SU-DHL-6 (cell line): Measurements from ENCODE around the gene SFT2D3.

Experiments used
- H2AFZ ChIP-seq: fragments of 200-600 bp; sonication (generic); 2 replicates; pipeline ENCODE4 v1.6.1; 2014; ENCODE audit warnings: low read depth, mild to moderate bottlenecking, moderate library complexity, mixed read lengths, antibody characterized with exemption, low read length; ENCODE audit not compliant: severe bottlenecking
- H3F3A ChIP-seq: fragments of 200-600 bp; shearing (Covaris generic); 2 replicates; pipeline ENCODE4 v1.6.0; 2016; ENCODE audit warnings: antibody characterized with exemption, mild to moderate bottlenecking; ENCODE audit not compliant: insufficient read depth
- H3K27ac ChIP-seq: fragments of 200-600 bp; sonication (generic); 2 replicates; pipeline ENCODE4 v1.5.1; 2016; ENCODE audit warnings: low read depth, mild to moderate bottlenecking, low read length, moderate library complexity, mixed read lengths
- H3K27me3 ChIP-seq: fragments of 200-600 bp; sonication (generic), shearing (Covaris generic); 2 replicates; pipeline ENCODE4 v1.6.0; 2014; ENCODE audit warnings: mild to moderate bottlenecking, low read length
- H3K36me3 ChIP-seq: fragments of 200-600 bp; sonication (generic); 2 replicates; pipeline ENCODE4 v1.6.1; 2014; ENCODE audit warnings: mild to moderate bottlenecking, low read length, mixed read lengths
- H3K4me2 ChIP-seq: fragments of 300-600, 200-600 bp; shearing (Covaris generic), sonication (generic); 2 replicates; pipeline ENCODE4 v1.6.0; 2014; ENCODE audit warnings: low read length, low read depth, mild to moderate bottlenecking; ENCODE audit not compliant: poor library complexity, severe bottlenecking
- H3K4me3 ChIP-seq: fragments of 200-600 bp; sonication (generic); 2 replicates; pipeline ENCODE4 v1.5.1; 2014; ENCODE audit warnings: antibody characterized with exemption, low read length, mild to moderate bottlenecking, mixed read lengths; ENCODE audit not compliant: insufficient read depth, poor library complexity, severe bottlenecking
- H3K79me2 ChIP-seq: fragments of 200-600 bp; sonication (generic); 2 replicates; pipeline ENCODE4 v1.6.1; 2014; ENCODE audit warnings: mild to moderate bottlenecking, low read length, moderate library complexity; ENCODE audit not compliant: insufficient read depth
- H3K9ac ChIP-seq: fragments of 200-600 bp; sonication (generic); 2 replicates; pipeline ENCODE4 v1.7.0; 2014; ENCODE audit warnings: mild to moderate bottlenecking, low read length
- H3K9me2 ChIP-seq: fragments of 200-600 bp; sonication (generic); replicated peaks from 2 replicates; pipeline ENCODE4 v1.6.1; 2014; ENCODE audit warnings: low read length; ENCODE audit not compliant: insufficient read depth
- H3K9me3 ChIP-seq: fragments of 200-600 bp; sonication (generic); 2 replicates; pipeline ENCODE4 v1.6.1; 2014; ENCODE audit warnings: low read length, mixed read lengths; ENCODE audit not compliant: insufficient read depth
- H4K20me1 ChIP-seq: fragments of 200-600 bp; sonication (generic); 2 replicates; pipeline ENCODE4 v1.6.1; 2014; ENCODE audit warnings: low read depth, mild to moderate bottlenecking, antibody characterized with exemption, low read length, moderate library complexity, mixed read lengths
- EZH2phosphoT487 ChIP-seq: fragments of 200-600 bp; sonication (generic), shearing (Covaris generic); conservative IDR thresholded peaks from 2 replicates; pipeline ENCODE4 v1.6.1; 2018; ENCODE audit warnings: mild to moderate bottlenecking, antibody characterized with exemption, low read length, moderate library complexity, mixed read lengths
- TF ChIP-seq, protein P1 (sequence below): fragments of 200-600 bp; sonication (generic); IDR thresholded peaks from one replicate; pipeline ENCODE4 v1.5.1; 2017; ENCODE audit warnings: antibody characterized with exemption, mild to moderate bottlenecking, low read length, moderate library complexity; ENCODE audit not compliant: insufficient read depth, poor library complexity, severe bottlenecking

The SFT2D3 gene

GRCh38 chr2:127664895-127665225 is 36.4 kb upstream of the SFT2D3 start:
- Histone ChIP-seq H3K9me3 (no peaks in the 10 kb centered on the region), H3F3A (no peaks in the 10 kb centered on the region), H3K9ac (no peak overlapping the region), H3K36me3 (no peaks in the 10 kb centered on the region), H3K27me3 (no peaks in the 10 kb centered on the region), H2AFZ (no peak overlapping the region), H3K79me2 (no peaks in the 10 kb centered on the region), H3K4me3 (no peak overlapping the region), H4K20me1 (no peaks in the 10 kb centered on the region), H3K9me2 (no peaks in the 10 kb centered on the region), H3K4me2 (no peak overlapping the region), H3K27ac (no peak overlapping the region)
- TF ChIP-seq, protein P1, sequence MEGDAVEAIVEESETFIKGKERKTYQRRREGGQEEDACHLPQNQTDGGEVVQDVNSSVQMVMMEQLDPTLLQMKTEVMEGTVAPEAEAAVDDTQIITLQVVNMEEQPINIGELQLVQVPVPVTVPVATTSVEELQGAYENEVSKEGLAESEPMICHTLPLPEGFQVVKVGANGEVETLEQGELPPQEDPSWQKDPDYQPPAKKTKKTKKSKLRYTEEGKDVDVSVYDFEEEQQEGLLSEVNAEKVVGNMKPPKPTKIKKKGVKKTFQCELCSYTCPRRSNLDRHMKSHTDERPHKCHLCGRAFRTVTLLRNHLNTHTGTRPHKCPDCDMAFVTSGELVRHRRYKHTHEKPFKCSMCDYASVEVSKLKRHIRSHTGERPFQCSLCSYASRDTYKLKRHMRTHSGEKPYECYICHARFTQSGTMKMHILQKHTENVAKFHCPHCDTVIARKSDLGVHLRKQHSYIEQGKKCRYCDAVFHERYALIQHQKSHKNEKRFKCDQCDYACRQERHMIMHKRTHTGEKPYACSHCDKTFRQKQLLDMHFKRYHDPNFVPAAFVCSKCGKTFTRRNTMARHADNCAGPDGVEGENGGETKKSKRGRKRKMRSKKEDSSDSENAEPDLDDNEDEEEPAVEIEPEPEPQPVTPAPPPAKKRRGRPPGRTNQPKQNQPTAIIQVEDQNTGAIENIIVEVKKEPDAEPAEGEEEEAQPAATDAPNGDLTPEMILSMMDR: no peak
- no peak for TF ChIP-seq EZH2phosphoT487

DNA sequence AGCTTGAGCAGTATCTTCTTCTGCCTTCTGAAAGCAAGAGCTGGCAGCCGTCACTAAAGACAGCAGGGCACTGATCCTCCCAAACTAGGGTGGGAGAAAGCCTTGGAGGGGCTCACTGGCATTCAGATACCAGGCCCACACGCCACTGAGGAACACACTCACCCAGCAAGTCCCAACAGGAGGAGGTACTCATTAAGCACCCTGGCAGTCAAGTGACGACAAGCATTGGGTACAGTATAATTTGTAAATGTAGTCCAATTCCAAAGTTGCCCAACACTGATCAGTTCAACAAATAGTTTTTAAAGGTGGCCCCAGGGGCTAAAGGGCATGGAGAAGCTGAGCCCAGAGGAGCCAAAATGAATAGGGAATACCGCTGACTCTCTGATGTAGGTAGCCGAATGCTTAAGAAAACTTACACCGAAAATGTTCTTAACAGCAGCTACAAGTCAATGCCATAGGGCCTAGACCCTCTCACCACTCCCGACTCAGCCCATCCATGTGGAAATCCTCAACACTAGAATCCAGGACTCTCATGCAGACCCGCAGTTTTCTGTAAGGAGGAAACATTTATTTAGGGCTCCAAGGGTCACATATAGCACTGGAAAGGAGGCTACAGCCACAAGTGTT is 35.9 kb upstream of the SFT2D3 start:
- Histone ChIP-seq H4K20me1 (no peaks in the 10 kb centered on the region), H3K9me2 (no peaks in the 10 kb centered on the region), H3F3A (no peaks in the 10 kb centered on the region), H3K4me3 (no peak overlapping the region), H3K36me3 (no peaks in the 10 kb centered on the region), H2AFZ (no peak overlapping the region), H3K4me2 (no peak overlapping the region), H3K27ac (no peak overlapping the region), H3K27me3 (no peaks in the 10 kb centered on the region), H3K9ac (no peak overlapping the region), H3K9me3 (no peaks in the 10 kb centered on the region), H3K79me2 (no peaks in the 10 kb centered on the region)
- no peak for TF ChIP-seq EZH2phosphoT487
- TF ChIP-seq, protein P1: no peak

DNA sequence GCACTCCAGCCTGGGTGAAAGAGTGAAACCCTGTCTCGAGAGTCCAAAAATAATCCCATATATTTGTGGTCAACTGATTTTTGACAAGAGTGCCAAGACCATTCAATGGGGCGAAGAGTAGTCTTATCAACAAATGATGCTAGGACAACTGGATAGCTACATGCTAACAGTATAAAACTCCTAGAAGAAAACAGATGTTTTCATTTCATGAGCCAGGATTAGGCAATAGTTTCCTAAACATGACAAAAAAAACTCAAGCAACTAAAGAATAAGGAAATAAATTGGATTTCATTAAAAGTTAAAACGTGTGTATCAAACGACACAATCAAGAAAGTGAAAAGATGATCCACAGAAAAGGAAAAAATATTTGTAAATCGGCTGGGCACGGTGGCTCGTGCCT is 32.2 kb upstream of the SFT2D3 start:
- Histone ChIP-seq H2AFZ (no peak overlapping the region), H3F3A (no peaks in the 10 kb centered on the region), H3K4me2 (no peak overlapping the region), H3K27ac (no peak overlapping the region), H3K4me3 (no peak overlapping the region), H3K9ac (no peak overlapping the region), H4K20me1 (no peaks in the 10 kb centered on the region), H3K79me2 (no peaks in the 10 kb centered on the region), H3K27me3 (no peaks in the 10 kb centered on the region), H3K9me2 (no peaks in the 10 kb centered on the region), H3K36me3 (no peaks in the 10 kb centered on the region), H3K9me3 (no peaks in the 10 kb centered on the region)
- TF ChIP-seq, protein P1: no peak
- TF ChIP-seq EZH2phosphoT487: no peak
